Myocyte (in vitro differentiated cells): ENCODE results near the gene ZNF768. TPM values are rescaled to one million over a fixed set of nuclear protein-coding genes. Genes with fewer than 3 reads are reported as not detected.
"Not testable (repeated sequence)": the region's sequence is repeated elsewhere in the genome, so short reads cannot be mapped to it uniquely, and the experiment has no call there.

ENCODE experiments used
- DNase-seq: peaks from one replicate; pipeline ENCODE4 v3.0.0-alpha.2; 2012; ENCODE audit warnings: low read depth
- total RNA-seq: library from RNA; depleted of rRNA; stranded (reverse); fragments of >200 nt; gene quantifications from 2 replicates; pipeline ENCODE4 v1.2.3, GENCODE V29; 2014

The ZNF768 gene
- total RNA-seq, 1 donor from 2014 or later = 56.8 TPM

- DNase-seq = no peak
Measured at GRCh38 chr16:30515275-30515674, 11.1 kb downstream of the ZNF768 start.

GRCh38 chr16:30511509-30511908, 14.9 kb downstream of the ZNF768 start:
- no peak for DNase-seq

GRCh38 chr16:30510376-30510938, 15.9 kb downstream of the ZNF768 start:
- DNase-seq = no peak

- no peak for DNase-seq
Measured at GRCh38 chr16:30509081-30509765, 17.1 kb downstream of the ZNF768 start.

- no peak for DNase-seq
Measured at GRCh38 chr16:30503403-30504296, 22.7 kb downstream of the ZNF768 start.

GRCh38 chr16:30499284-30499683, 27.1 kb downstream of the ZNF768 start:
- DNase-seq = no peak

GRCh38 chr16:30494709-30495108, 31.7 kb downstream of the ZNF768 start:
- DNase-seq = no peak

GRCh38 chr16:30493941-30494488, 32.4 kb downstream of the ZNF768 start:
- DNase-seq = no peak

GRCh38 chr16:30491744-30492308, 34.5 kb downstream of the ZNF768 start:
- peak; percentile 72 for DNase-seq

- DNase-seq = no peak
Measured at GRCh38 chr16:30491229-30491628, 35.1 kb downstream of the ZNF768 start.

- DNase-seq = no peak
Measured at GRCh38 chr16:30490210-30490609, 36.2 kb downstream of the ZNF768 start.

- DNase-seq = no peak
Measured at GRCh38 chr16:30488764-30489605, 37.4 kb downstream of the ZNF768 start.

- no peak for DNase-seq
Measured at GRCh38 chr16:30485818-30486436, 40.4 kb downstream of the ZNF768 start.

- no peak for DNase-seq
Measured at GRCh38 chr16:30484887-30485286, 41.5 kb downstream of the ZNF768 start.

- DNase-seq = no peak
Measured at GRCh38 chr16:30482366-30482765, 44.0 kb downstream of the ZNF768 start.

GRCh38 chr16:30481381-30481780, 45.0 kb downstream of the ZNF768 start:
- no peak for DNase-seq

GRCh38 chr16:30478766-30479478, 47.4 kb downstream of the ZNF768 start:
- DNase-seq = no peak

GRCh38 chr16:30477773-30478172, 48.6 kb downstream of the ZNF768 start:
- DNase-seq = not testable (repeated sequence)

GRCh38 chr16:30476991-30477390, 49.4 kb downstream of the ZNF768 start:
- no peak for DNase-seq
